Left forelimb (tissue), 1 donor: ENCODE data around the gene ROCK2.
"Not testable (repeated sequence)": the region's sequence is repeated elsewhere in the genome, so short reads cannot be mapped to it uniquely, and the experiment has no call there.

Source experiments
- DNase-seq: peaks from one replicate; pipeline ENCODE4 v3.0.0-alpha.2; 2018; ENCODE audit warnings: low spot score

Gene ROCK2

DNA sequence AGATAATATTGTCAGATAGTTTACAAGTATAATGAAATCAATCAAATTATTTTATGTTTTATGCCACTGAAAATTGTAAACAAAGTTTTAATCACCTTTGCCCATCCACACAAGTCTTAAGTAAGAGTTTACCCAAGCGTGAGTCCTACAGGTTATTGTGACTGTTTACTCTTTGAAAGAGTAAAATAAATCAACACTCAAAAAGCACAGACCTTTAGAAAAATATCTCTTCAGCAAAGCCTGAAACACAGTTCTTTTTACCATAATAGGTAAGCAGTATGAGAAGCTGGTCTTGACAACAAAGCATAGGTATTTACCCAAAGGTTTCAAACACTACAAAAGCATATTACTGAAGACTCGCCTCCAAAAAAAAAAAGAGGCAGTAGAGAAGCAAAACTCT is 3.7 kb downstream of the ROCK2 start:
- no peak for DNase-seq

DNA sequence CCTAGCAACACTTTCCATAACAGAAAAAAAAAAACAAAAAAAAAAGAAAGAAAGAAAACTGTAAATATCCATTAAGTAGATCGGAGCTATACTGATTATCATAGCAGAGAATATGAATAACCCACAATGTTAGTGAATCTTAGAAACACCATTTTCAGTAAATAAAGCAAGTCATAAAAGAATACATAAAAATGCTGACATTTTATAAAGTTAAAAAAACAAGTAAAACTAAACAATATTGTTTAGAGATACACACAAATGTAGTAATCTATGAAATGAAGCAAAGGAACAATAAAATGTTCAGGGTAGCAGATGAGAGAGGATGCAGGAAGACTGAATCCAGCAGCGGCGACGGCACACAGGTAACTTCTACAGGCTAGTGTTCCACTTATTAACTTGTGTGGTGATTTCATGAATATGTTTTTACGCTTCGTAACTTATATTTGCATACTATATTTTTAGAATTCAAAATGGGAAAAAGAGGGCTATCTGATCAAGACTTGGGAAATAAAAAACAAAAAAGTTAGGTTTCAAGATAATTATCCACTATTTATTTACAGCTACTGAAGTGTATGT is 4.8 kb downstream of the ROCK2 start:
- DNase-seq = no peak

DNA sequence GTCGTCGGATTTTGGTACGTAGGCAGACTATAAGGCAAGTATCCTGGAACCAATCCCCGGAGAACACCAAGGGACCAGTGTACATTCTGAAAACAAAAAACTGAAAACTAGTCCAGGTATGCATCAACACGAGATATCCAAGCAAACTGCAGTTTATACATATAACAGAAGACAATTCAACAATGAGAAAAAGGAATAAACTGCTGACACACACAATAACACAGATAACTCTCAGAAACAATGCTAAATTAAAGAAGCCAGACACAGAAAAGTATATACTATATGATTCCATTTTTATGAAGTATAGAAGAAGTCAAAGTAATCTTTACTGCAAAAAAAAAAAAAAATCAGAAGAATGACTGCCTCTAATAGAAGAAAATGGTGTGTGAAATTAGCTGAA is 5.9 kb downstream of the ROCK2 start:
- no peak for DNase-seq

DNA sequence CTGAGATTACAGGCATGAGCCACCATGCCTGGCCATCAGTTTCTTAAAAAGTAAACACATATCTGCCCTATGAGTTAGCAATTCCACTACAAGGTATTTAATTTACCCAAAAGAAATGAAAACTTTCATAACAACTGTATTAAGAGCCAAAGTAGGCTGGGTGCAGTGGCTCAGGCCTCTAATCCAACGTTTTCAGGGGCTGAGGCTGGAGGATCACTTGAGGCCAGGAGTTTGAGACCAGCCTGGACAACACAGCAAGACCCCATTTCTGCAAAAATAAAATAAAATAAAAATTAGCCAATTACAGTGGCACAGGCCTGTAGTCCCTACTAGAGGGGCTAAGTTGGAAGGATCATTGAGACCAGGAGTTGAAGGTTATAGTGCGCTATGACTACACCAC is 6.5 kb downstream of the ROCK2 start:
- no peak for DNase-seq

DNA sequence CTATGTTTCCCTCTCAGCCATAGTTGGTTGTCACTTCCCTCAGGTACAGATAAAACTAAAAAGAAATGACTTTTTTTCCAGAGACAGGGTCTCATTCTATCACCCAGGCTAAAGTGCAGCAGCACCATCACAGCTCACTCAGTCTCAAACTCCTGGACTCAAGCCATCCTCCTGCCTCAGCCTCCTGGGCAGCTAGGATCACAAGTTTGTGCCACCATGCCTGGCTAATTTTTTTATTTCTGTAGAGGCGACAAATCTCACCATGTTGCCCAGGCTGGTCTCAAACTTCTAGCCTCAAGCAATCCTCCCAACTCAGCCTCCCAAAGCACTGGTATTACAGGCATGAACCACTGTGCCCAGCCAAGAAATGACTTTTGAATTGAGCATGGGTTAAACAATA is 8.2 kb downstream of the ROCK2 start:
- DNase-seq = no peak

DNA sequence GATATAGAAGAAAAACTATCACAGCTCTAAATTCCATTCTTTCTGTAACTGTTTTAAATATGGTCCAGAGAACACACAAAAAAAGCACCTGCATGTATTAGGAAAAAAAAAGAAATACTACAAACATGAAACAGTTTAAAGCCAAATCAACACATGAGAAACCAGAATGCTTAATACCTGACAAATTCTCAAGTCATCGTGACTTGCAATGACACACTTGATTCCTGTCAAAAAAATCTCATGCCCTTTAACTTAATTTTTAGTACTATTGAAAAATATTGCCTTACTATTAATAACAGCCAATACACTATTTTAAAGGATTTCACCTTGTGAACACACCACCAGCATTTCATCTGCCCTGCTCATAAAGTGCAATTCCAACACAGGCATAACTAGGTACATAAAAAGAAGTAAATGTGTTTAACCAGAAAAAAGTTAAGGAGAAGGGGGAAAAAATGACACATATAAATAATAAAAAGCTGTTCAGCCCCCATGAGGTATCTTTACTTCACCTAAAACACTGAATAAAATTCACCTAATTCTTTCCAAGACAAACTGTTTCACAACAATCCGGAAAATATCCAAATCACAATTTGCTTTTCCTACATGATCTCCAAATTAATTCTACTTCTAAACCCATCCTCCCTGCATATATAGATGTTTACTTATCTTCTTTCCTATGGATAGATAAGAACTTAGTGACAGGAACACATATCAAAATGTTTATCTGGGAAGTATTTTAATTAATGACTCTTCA is 10.8 kb downstream of the ROCK2 start:
- no peak for DNase-seq

DNA sequence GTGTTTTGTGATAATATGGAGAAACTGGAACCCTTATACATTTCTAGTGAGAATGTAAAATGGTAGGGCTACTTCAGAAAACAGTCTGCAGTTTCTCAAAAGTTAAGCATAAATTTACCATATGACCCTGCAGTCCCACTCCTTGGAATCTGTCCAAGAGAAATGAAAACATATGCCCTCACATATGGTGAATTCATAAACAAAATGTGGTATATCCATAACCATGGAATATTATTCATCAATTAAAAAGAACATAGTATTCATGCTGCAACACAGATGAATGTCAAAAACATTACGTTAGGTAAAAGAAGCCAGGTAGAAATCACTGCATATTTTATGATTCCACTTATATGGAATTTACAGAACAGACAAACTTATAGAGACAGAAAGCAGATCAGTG is 11.8 kb downstream of the ROCK2 start:
- no peak for DNase-seq

DNA sequence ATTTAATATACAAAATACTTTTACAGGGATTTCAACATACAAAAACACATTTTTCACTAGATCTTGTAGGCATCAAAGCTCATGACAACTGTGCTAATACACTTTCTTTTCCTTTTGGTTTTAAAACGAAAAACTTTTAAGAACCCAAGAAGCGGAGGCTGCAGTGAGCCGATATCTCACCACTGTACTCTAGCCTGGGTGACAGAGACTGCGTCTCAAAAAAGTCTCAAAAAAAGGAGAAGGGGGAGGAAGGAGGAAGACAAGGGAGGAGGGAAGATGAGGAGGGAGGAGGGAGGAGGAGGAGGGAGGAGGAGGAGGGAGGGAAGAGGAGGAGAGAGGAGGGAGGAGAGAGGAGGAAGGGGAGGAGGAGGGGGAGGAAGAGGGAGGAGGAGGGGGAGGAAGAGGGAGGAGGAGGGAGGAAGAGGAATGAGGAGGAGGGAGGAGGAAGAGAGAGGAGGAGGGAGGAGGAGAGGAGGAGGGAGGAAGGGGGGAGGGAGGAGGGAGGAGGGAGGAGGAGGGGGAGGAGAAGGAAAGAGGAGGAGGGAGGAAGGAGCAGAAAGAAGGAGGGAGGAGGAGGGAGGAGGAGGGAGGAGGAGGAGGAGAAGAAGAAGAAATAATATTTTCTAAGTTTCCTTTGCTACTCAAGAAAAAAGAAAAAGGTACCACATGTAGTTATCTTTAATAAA is 13.8 kb downstream of the ROCK2 start:
- no peak for DNase-seq

DNA sequence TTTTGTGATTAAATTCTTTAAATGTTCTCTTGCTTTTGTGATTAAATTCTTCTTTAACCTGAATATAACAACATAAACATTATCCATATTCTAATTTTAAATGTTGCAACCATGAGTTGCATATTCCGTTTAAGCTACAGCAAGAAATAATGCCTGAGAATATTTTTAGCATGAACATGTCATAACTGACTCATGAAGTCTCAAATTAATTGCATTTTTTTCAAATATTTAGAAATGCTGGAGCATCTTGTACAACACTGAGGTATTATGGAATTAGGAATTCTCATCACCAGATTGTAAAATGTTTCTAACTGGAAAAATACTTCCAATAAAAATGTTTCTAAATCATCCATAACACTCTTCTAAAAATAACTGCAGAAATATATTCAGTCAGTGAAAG is 14.7 kb downstream of the ROCK2 start:
- DNase-seq = no peak

DNA sequence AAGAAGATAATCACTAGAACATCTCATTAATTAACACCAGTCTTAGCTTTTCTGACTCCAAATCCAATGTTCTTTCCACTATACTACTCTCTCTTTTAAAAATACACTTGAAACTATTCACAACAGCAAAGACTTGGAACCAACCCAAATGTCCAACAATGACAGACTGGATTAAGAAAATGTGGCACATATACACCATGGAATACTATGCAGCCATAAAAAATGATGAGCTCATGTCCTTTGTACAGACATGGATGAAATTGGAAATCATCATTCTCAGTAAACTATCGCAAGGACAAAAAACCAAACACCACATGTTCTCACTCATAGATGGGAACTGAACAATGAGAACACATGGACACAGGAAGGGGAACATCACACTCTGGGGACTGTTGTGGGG is 15.9 kb downstream of the ROCK2 start:
- not testable (repeated sequence) for DNase-seq

DNA sequence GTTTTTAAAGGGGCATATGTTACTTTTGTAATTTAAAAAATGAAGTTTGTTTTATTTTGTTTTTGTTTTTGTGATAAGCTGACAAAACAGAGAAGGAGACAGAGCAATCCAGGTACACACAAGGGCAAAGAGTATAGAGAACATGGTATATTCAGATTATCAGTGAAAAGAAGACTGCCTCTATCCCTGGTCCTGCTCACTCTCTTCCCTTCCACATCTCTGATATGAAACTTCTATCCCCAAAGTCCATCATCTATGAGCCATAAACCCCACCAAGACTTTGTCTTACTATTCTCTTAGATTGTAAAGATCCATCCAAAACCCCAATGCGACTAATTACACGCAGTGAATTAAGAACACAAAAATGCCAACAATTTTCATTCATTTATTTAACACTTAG is 16.6 kb downstream of the ROCK2 start:
- DNase-seq = no peak

DNA sequence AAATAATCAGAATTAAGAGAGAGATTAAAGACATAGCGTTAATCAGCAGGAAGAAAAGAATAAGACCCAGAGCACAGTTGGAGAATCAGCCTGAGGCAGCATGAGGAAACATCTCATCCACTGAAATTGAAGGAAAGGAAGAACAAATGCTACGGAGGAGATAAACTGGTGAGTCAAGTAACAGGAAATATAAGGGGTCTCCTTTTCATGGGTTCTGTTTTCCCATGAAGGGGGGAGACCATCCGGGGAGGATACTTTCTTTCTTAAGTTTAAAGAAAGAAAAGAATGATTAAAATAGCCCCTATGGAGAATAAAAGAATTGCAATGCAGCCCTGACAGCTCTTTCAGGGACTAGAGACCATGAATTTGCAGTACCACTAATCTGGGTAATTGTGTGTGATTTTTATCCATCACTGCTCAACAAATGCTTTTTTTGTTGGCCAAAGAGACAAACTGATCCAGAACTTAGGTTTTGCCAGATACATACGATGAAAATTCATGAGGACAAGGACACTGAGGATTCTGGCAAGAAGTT is 17.7 kb downstream of the ROCK2 start:
- no peak for DNase-seq

DNA sequence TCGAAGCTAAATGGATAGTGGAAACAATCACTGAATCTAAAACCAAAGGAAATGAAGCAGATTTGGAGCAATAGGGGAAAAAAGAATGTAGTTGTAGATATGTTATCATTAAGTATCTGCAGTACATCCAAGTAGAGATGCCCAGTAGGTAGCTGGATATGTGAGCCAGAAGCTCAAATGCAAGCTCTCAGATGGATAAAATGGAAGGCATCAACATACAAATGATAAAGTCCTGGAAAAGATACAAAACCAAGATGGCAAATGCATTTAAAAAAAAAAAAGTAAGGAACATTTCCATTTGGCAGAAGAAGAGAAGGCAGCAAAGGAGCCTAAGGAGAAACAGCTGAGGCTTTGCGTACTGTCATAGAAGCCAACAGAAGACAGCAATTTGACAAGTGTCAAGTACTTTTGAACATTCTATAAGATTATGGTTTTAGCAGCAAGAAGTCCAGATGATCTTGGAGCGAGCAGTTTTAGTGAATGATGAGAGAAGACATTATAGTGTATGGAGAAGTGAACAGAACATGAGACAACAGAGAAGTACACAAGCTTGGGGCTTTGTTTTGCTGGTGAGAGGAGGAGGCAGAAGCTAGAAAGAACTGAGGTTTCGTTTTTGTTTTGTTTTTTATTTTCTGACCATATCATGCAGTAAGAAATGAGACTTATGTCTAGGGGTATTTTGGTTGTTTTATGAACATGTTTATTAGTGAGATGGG is 18.3 kb downstream of the ROCK2 start:
- DNase-seq = no peak

DNA sequence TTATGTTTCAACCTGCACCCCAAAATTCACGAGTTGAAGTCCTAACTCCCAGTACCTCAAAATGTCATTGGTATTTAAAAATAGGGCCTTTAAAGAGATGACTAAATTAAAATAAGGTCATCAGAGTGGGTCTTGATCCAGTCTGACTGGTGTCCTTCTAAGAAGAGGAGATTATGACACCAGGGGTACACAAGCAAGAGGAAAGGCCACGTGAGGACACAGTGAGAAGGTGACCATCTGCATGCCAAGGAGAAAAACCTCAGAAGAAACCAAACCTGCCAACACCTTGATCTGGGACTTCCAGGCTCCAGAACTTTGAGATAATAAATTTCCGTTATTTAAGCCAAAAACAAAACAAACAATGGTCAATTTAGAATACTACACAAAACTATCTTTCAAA is 22.6 kb downstream of the ROCK2 start:
- no peak for DNase-seq

DNA sequence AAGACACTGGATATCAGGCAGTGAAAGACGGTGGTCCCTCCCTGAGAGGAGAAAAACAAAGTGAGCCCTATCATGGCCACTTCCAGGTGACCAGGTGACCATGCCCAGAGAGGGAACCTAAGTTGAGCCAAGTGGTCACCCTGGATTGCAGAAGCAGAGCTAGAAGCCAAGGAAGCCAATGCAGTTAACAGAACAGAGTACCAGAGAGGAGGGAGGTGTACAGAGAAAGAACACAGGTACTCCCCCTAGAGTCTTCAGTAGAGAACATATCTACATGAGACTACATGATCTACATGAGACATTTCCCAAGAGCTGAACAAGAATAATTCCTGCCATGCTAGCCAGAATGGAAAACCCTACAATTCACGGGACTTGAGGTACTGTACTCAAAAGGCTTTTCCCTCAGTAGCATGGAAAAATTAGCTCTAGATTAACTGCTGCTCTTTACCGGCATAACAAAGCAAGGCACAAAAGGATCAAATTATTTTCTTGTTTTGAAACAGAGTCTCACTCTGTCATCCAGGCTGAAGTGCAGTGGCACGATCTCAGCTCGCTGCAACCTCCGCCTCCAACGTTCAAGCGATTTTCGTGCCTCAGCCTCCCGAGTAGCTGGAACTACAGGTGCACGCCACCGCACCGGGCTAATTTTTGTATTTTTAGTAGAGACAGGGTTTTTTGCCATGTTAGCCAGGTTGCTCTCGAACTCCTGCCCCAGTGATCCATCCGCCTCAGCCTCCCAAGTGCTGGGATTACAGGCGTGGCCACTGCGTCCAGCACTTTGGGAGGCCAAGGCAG is 23.5 kb downstream of the ROCK2 start:
- no peak for DNase-seq

DNA sequence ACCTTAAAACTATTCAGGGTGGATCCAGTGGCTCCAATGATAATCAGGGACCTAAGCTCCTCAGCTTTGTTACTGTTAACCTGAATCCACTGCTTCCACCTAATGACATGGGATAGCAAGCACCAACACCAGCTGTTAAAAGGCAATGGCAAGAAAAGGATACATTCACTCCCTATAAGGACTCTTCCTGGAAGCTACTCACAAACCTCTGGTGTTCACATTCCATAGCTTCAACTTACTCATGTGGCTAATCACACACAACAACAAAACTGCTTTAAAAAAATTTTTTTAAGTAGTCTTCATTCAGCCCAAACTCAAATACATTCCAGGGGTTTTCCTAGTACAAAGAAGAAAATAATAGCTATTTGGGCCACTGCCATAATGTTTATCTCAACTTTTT is 24.5 kb downstream of the ROCK2 start:
- no peak for DNase-seq

DNA sequence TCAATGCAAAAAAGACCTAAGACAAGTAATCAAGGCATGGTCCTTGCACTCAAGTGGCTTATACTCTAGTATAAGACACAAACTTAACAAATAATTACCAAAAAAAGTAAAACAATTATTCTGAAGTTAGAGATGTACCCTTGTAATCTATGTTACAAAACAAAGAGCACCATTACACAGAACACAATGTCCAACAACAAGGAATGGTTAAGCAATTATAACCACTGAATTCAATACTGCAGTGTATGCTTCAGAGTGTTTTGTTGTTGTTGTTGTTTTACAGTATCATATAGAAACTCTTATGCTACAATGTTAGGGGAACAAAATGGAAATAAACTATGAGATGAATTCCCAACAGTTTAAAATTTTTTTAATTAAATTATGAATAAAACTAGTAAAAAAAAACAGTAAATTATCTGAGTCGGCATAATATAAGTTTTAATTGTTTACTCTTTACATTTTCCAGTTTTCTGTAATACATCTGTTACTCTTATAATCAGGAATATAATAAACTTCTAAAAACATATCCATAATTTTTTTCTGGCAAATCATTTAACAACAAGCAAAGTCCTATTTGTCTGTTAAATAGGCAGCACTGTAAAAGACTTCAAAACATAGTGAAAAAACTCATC is 29.2 kb downstream of the ROCK2 start:
- no peak for DNase-seq

DNA sequence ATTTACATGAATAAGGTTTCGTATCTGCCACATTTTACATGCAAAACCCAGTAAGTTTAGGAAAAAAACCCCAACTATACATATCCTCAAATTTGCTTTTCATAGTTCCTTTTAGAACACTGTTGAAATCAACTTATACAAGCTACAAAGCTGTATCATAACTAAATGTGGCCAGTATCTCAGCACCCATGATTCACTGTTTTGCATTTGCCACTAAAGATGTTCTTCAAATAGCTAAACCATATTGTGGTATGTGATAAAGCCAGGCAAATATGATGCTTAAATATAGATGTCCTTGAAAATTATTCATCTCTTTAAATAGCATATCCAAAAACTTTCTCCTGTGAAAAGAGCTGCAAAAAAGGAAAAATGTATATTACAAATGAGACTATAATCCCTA is 29.9 kb downstream of the ROCK2 start:
- DNase-seq = no peak

DNA sequence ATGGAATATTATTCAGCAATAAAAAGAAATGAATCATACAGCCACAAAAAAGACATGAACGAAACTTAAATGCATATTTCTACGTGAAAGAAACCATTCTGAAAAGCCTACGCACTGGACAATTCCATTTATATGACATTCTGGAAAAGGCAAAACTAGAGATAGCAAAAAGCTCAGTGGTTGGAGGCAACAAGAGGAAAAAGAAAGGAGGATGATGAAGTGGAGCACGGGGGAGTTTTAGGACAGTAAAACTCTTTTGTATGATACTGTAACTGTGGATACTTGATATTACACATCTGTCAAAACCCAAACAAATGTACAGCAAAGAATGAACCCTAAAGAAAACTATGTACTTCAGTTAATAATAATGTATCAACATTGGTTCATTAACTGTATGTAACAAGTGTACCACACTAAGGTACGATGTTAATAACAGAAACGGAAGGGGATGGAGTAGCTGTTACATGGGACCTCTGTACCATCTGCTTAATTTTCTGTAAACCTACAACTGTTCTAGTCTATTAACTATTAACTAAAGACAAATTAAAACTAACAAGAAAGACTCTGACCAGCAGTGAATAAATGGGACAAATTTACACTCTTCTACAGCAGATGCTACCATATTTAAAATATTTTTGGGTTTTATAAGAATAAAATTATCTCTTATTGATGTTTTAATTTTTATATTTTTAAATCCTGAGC is 31.5 kb downstream of the ROCK2 start:
- DNase-seq = no peak

DNA sequence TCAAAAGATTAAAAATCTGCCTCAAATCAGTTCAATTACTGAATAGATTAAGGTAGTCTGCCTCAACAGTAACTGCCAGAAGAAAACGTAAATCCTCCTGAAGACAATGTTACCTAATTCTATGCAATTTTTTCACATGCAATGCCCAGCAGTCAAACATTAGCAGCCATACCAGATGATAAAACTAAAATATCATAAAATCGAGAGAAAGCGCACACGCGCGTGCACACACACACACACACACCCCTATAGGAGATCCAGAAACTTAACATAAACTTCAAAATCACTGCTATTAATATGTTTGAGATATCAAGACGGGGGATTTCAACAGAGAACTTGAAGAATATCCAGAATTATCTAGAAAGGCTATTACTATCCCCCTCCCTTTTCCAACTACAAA is 32.9 kb downstream of the ROCK2 start:
- DNase-seq = no peak

DNA sequence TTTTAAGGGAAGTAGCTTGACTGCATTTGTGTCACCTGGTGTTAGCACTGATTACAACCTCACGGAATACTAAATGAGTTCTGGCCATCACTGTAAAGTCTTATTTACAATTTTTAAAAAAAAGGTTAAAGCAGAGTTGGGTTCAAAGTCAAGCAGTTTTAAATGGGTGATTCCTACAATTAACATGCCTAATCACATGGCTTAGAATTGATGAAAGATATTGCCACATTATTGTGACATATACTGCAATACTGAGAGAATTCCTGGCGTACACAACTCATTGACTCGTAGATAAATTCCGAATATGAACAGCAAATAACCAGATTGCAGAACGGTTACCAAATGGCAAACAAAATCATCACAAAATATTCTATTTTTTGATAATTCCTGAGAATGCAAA is 34.2 kb downstream of the ROCK2 start:
- DNase-seq = no peak
